Aorta (tissue), 5 donors: ENCODE data around the gene C1orf198. TPM values are rescaled to one million over a fixed set of nuclear protein-coding genes. Genes with fewer than 3 reads are reported as not detected.

Experiments used
- ATAC-seq: fragments of 200-7000 bp; cut with Tn5 transposase; one replicate; pipeline ENCODE4 v1.9.1; 2022; ENCODE audit warnings: moderate library complexity; ENCODE audit not compliant: low FRiP score
- DNase-seq, 2 donors: peaks; one replicate each; pipeline ENCODE4 v3.0.0-alpha.2; 2020
- H3K27ac ChIP-seq, 2 donors: one replicate each; pipeline ENCODE4 v1.5.1; 2013; ENCODE audit warnings: low read length in 2 of 2, mild to moderate bottlenecking in 2 of 2, moderate library complexity in 2 of 2, control low read depth in 1 of 2, inconsistent platforms in 1 of 2, low read depth in 1 of 2
- H3K27me3 ChIP-seq, 2 donors: one replicate each; pipeline ENCODE4 v1.6.1; 2013; ENCODE audit warnings: control low read depth in 1 of 2, low read length in 1 of 2, mild to moderate bottlenecking in 1 of 2, moderate library complexity in 1 of 2; ENCODE audit not compliant: insufficient read depth in 2 of 2, control insufficient read depth in 1 of 2
- H3K36me3 ChIP-seq, 2 donors: one replicate each; pipeline ENCODE4 v1.6.1; 2013; ENCODE audit warnings: control low read depth in 1 of 2, low read length in 1 of 2, mild to moderate bottlenecking in 1 of 2; ENCODE audit not compliant: insufficient read depth in 2 of 2, control insufficient read depth in 1 of 2
- H3K4me1 ChIP-seq, 2 donors: one replicate each; pipeline ENCODE4 v1.6.1; 2013; ENCODE audit warnings: low read length in 2 of 2, control low read depth in 1 of 2, mild to moderate bottlenecking in 1 of 2, moderate library complexity in 1 of 2; ENCODE audit not compliant: insufficient read depth in 2 of 2, control insufficient read depth in 1 of 2
- H3K4me3 ChIP-seq, 2 donors: one replicate each; pipeline ENCODE4 v1.5.1; 2013; ENCODE audit warnings: low read length in 2 of 2, control low read depth in 1 of 2, mild to moderate bottlenecking in 1 of 2
- H3K9me3 ChIP-seq: one replicate; pipeline ENCODE4 v1.6.1; 2013; ENCODE audit warnings: mild to moderate bottlenecking, low read length; ENCODE audit not compliant: control insufficient read depth
- WGBS, 2 donors: extraction: QIAGEN DNeasy Blood & Tissue Kit; methylation state at CpG; one replicate each; pipeline ENCODE4 v1.1.7; 2013; 5-methylcytosine and 5-hydroxymethylcytosine counted together
- intact Hi-C, 2 donors: fragments of 100-400 bp; cut with DNase I; formaldehyde crosslinking; loops; one replicate each; pipeline versions ENCODE4 v1.14.2 to v1.15.0; 2022
- polyA plus RNA-seq, 2 donors: library from polyadenylated mRNA; stranded (reverse); fragments of 200-250 nt; gene quantifications; one replicate each; pipeline ENCODE4 v1.2.3, GENCODE V29; 2013
- total RNA-seq, 2 donors: library from RNA; stranded (reverse); fragmentation: NEBNext Ultra II Directional; extraction: Animal tissue kit (Norgen Biotek cat#: 25700); gene quantifications; one replicate each; pipeline ENCODE4 v1.2.1, GENCODE V29; 2021
- donor health status: healthy with polysubstance abuse.
- donor health status: Bipolar disorder and iron deficiency.
- donor health status: DM: no; HTN: no; CAD: no.
- donor health status: DM: no; HTN: no; CAD: no.
- donor health status: DM: yes; HTN: yes; CAD: no.

The C1orf198 gene
- total and polyA plus RNA-seq, 4 donors, result 61.2 to 172 (median 114) TPM

DNA sequence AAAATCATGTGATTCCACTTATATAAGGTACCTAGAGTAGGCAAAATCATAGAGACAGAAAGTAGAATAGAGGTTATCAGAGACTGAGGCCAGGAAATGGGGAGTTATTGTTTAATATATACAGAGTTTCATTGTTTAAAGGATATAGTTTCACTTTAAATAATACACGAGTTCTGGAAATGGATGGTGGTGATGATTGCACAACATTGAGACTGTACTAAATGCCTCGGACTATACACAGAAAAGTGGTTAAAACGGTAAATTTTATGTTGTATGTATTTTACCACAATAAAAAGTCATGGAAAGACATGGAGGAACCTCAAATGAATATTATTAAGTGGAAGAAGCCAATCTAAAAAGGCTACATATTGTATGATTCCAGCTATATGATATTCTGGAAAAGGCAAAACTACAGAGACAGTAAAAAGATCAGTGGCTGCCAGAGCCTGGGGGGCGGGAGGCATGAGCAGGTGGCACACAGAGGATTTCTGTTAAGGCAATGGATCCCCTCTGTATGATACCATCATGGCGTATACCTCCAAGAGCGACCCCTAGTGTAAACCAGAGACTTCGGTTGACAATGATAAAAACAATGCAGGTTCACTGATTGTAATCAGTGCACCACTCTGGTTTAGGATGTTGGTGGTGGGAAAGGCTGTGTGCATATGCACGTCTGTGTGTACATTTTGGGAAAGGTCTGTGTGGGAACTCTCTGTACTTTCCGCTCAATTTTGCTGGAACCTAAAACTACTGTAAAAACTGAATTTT is 7.5 kb downstream of the C1orf198 start:
- Histone ChIP-seq H3K4me1 (peaks cover 4 to 12% of the 10 kb centered on the region in 2 donors), H3K27ac (peak overlapping the region in 1 of 2 donors; percentile 70), H3K9me3 (no peaks in the 10 kb centered on the region), H3K36me3 (no peaks in the 10 kb centered on the region), H3K4me3 (no peak overlapping the region), H3K27me3 (no peaks in the 10 kb centered on the region)
- ATAC-seq (no peak), DNase-seq (no peak)
- intact Hi-C loops, result no loop called here
- 83 to 86% methylated on average over 9 of the region's 9 CpGs for WGBS, 2 donors

DNA sequence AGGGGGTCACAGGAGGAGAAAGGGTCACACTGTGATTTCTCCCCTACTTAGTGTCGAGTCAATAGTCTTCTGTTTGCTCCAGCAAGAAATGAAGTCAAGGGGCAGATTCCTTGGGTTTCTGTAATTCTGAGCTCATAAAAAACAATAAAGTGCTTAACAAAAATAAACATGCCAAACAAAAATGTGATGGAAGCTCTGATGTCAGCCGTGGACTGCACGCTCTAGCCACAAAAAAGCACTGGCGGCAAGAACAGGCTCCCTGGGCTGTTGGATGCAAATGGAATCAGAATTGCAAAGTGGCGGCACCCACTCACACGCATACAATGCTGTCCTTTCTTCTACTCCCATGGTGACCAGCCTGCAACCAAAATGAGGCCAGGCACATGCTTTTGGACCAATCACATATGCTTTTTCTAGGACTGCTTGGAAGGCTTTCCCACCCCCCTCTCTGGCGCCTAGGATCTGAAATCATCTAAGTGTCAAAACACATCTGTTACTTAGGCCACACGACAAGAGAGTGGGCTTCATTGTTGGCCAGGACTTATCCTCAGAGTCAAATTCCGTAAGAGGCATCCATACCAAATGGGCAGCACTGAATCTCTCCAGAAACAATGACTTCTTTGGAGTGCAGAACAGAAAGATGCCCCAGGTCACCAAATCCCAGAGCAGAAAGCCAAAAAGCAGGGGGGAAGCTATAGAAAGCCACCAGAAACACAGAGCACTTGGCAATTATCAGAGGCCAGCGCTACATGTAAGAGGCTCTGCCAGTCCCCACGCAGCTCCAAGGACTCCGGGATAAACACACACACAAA is 9.2 kb downstream of the C1orf198 start:
- intact Hi-C loops, result no loop called here
- WGBS, 2 donors, result 11 to 18% methylated on average over 12 of the region's 12 CpGs
- DNase-seq (peak in 1 of 2 donors; percentile 67), ATAC-seq (no peak)
- no peak overlapping the region for H3K4me3 ChIP-seq
- H3K27me3 ChIP-seq, result no peaks in the 10 kb centered on the region
- peaks cover 4 to 12% of the 10 kb centered on the region in 2 donors for H3K4me1 ChIP-seq
- H3K36me3 ChIP-seq, result peaks cover 2 to 5% of the 10 kb centered on the region in 2 donors
- peak overlapping the region; percentile 92 to 96 for H3K27ac ChIP-seq
- H3K9me3 ChIP-seq, result no peaks in the 10 kb centered on the region

DNA sequence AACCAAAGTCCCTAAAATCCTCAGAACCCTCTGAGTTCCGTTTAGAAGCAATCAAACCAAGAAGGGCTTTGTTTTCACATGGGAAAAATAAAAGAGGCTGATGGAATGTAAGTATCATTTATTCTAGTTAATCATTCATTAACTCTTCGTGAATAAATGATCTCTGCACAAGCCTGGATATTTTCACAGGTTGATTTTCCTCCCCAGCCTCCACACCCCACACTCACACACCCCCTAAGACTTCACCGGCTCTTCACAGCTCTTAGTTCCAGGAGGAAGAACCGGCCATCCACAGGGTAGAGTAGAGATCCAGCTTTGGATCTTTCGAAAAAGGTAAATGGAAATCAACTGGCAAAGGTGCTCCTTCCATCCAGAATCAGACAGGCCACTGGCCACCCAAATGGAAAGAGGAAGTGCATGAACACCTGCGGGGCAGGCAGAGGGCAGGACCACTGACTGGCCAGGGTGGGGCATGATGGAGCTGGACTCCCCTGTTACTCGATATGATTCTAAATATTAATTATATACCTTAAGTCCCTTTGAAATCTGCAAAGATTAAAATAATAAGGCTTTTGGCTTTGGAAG is 10.0 kb downstream of the C1orf198 start:
- no peaks in the 10 kb centered on the region for H3K27me3 ChIP-seq
- 60 to 66% methylated on average over 7 of the region's 7 CpGs for WGBS, 2 donors
- peaks cover 4 to 12% of the 10 kb centered on the region in 2 donors for H3K4me1 ChIP-seq
- H3K36me3 ChIP-seq, result peaks cover 2 to 5% of the 10 kb centered on the region in 2 donors
- no peak for ATAC-seq
- no peaks in the 10 kb centered on the region for H3K9me3 ChIP-seq
- no peak overlapping the region for H3K4me3 ChIP-seq
- intact Hi-C loops, result no loop called here
- no peak for DNase-seq
- peak overlapping the region; percentile 92 to 96 for H3K27ac ChIP-seq

DNA sequence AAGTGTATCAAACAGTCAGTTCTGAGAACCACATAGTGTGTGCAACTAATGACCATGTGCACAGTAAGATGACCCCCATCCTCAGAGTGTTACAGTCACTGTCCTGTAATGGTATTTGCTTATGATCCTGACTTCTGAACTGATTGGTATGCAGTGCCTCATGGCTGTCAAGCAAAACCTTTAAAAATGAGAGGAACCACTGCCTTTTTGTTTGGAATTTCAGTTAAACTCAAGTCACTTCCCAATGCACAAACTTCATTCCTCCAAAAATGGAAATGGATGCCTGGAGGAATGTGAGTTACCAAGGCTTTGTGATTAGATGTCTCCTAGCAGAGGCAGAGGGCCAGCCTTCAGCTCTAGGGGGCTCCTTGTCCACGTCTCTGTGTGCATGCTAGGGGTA is 10.5 kb downstream of the C1orf198 start:
- Histone ChIP-seq H3K9me3 (no peaks in the 10 kb centered on the region), H3K4me3 (no peak overlapping the region), H3K27me3 (no peaks in the 10 kb centered on the region), H3K36me3 (peaks cover 4 to 5% of the 10 kb centered on the region in 2 donors), H3K4me1 (peaks cover 4 to 12% of the 10 kb centered on the region in 2 donors), H3K27ac (peak overlapping the region; percentile 90 to 96)
- WGBS, 2 donors, result 5 to 11% methylated on average over 1 of the region's 1 CpG
- intact Hi-C loops, result no loop called here
- ATAC-seq (no peak), DNase-seq (no peak)

DNA sequence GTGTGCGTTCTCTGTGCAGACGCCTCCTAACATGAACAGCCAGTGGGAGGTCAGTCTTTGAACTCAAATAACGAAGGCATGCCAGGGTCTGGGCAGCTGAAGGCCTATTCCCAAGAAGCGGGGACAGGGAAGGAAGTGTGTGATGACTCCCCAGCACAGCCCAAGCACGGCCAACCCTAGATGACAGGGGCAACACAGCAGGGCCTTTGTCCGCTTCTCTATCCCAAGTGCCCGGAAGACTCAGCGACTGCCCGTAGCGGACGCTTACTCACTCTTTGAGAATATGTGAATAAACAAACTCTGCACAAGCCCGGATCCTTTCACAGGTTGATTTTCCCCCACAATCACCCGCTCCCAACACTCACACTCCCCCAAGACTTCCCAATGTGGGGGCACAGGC is 11.2 kb downstream of the C1orf198 start:
- peak; percentile 33 for ATAC-seq
- H3K4me3 ChIP-seq, result no peak overlapping the region
- H3K27ac ChIP-seq, result peak overlapping the region; percentile 96 to 97
- peaks cover 4 to 13% of the 10 kb centered on the region in 2 donors for H3K4me1 ChIP-seq
- no peaks in the 10 kb centered on the region for H3K9me3 ChIP-seq
- intact Hi-C loops, result no loop called here
- 4 to 14% methylated on average over 13 of the region's 13 CpGs for WGBS, 2 donors
- no peaks in the 10 kb centered on the region for H3K27me3 ChIP-seq
- peak; percentile 81 to 85 for DNase-seq
- H3K36me3 ChIP-seq, result peaks cover 5% of the 10 kb centered on the region in 2 donors

DNA sequence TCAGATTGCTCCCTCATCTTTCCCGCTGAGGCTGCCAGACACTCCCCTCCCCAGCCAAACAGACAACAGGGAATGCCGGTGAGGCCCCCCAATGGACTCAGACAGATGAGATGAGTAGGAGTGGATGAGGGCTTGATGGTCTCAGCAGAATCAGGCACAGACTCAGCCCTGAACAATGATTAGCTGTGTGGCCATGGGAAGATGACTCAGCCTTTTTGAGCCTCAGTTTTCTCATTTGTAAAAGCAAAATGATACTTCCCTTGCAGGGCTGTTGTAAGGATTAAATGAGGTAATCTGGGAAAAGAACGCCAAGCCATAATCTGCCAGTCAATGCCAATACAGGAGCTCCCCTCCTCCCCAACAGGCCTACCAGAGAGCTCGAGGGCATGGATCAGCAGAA is 12.4 kb downstream of the C1orf198 start:
- Histone ChIP-seq H3K4me3 (no peak overlapping the region), H3K9me3 (no peaks in the 10 kb centered on the region), H3K27ac (peak overlapping the region; percentile 96 to 97), H3K4me1 (peaks cover 1 to 15% of the 10 kb centered on the region in 2 donors), H3K36me3 (peaks cover 5% of the 10 kb centered on the region in 2 donors), H3K27me3 (no peaks in the 10 kb centered on the region)
- intact Hi-C loops, result no loop called here
- no peak for DNase-seq
- 41 to 55% methylated on average over 4 of the region's 4 CpGs for whole genome bisulfite sequencing, 2 donors
- no peak for ATAC-seq

DNA sequence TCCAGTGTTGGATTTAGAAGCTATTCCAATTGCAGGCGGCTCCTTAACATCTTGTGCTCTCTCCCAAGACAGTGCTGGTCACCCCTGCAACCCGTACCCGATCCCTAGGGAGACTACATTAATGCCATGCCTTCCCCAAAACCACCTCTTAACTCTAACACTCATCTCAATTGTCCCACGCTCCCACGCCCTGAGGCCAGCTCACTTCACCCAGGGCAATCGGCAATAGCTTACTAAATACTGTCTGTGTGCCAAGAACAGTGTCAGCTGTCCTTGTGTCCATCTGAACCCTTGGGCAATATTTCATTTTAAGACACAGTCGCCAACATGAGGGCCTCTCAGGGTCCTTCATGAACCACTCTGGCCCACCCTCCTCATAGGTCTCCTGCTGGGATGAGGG is 13.9 kb downstream of the C1orf198 start:
- DNase-seq (no peak), ATAC-seq (no peak)
- Histone ChIP-seq H3K27ac (no peak overlapping the region), H3K4me3 (no peak overlapping the region), H3K27me3 (no peaks in the 10 kb centered on the region), H3K4me1 (peaks cover 6 to 15% of the 10 kb centered on the region in 2 donors), H3K36me3 (peaks cover 5% of the 10 kb centered on the region in 2 donors), H3K9me3 (no peaks in the 10 kb centered on the region)
- intact Hi-C loops, result no loop called here
- 94 to 95% methylated on average over 7 of the region's 7 CpGs for WGBS, 2 donors

DNA sequence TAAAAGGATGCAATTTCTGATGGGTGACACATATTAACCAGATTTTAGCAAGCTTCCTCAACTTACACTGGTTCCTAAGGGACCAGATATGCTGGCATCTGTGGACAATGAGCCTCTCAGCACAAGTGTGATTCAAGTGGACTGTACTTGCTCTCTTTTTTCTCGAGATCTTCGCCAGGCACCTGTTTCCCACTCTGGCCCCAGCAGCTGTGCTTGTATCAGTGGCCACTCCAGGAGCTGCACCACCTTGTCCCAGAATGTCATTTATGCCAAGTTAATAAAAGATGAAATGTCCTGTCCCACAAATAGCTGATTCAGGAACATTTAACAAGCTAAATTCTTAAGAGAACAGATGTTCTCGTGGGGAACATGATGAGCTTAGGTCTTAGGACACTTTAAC is 14.6 kb downstream of the C1orf198 start:
- Histone ChIP-seq H3K36me3 (peaks cover 5% of the 10 kb centered on the region in 2 donors), H3K27me3 (no peaks in the 10 kb centered on the region), H3K4me3 (no peak overlapping the region), H3K4me1 (peaks cover 10 to 12% of the 10 kb centered on the region in 2 donors), H3K9me3 (no peaks in the 10 kb centered on the region), H3K27ac (no peak overlapping the region)
- DNase-seq (no peak), ATAC-seq (no peak)
- 94 to 95% methylated on average over 3 of the region's 3 CpGs for WGBS, 2 donors
- intact Hi-C loops, result no loop called here
